ENCODE results near the gene GAREM1.

GAREM1 gene

DNA sequence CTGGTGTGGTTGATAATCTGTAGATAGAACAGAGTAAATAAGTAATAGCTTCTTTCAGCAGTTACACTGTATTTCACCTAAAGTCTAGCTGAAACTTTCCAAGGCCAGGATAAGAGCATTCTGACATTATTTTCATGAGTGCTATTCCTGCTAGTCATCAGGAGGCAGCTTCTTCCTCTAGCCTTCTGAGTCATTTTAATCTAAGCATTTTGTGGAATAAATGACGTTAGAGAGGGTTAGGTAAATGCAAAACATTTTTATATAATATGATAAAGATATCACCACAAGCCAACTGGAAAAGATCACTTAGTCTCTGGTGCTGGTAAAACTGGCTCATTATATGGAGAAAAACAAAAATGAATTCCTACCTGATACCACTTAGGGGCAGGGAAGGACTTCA lies 142.3 kb downstream of the GAREM1 start:
- DNase-seq (ENCODE audit: low read depth in 2 of 2) = no peak

- DNase-seq (ENCODE audit: low read depth in 2 of 2) = no peak
Observed at GRCh38 chr18:32326450-32327308, 144.0 kb downstream of the GAREM1 start.

DNA sequence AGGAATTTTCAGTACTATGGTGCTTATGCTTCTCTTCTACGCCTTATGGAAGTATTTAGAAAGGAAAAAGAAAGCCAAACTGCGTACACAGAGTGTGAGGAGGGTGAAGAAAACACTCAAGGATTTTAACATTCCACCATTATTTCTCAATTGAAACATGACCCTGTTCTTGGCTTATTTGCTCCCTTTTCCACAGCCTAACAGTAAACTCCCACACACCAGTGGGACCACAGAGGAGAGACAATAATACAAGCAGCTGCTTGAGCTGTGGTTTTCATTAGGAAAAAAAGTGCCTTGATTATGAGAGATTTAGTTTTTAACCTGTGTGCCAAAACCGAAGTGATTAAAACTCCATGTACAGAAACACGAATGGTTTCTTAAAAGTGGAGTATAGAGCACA lies 146.5 kb downstream of the GAREM1 start:
- no peak for DNase-seq (ENCODE audit: low read depth in 2 of 2)

- no peak for DNase-seq (ENCODE audit: low read depth in 2 of 2)
Observed at GRCh38 chr18:32321826-32322225, 148.9 kb downstream of the GAREM1 start.

GRCh38 chr18:32319084-32319483 lies 151.6 kb downstream of the GAREM1 start:
- DNase-seq (ENCODE audit: low read depth in 2 of 2) = no peak

DNA sequence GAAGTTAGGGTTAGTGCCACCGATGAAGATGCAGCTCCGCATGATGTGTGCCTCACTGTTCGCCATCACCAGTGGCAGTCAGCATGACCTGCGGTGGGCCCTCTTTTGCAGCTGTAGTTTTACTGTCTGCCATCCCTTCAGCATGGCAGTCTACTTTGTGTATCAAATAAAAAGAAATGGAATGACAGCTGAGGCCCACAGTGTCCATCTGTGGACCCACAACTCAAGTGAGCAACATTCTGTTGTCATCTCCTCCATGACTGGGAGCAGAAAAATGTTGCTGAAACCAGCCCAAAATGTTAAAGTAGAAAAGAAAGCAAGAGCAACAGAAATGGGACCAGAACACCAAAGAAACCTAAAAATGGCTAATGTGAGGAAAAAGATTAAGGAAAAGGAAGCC lies 152.1 kb downstream of the GAREM1 start:
- DNase-seq (ENCODE audit: low read depth in 2 of 2) = no peak

DNA sequence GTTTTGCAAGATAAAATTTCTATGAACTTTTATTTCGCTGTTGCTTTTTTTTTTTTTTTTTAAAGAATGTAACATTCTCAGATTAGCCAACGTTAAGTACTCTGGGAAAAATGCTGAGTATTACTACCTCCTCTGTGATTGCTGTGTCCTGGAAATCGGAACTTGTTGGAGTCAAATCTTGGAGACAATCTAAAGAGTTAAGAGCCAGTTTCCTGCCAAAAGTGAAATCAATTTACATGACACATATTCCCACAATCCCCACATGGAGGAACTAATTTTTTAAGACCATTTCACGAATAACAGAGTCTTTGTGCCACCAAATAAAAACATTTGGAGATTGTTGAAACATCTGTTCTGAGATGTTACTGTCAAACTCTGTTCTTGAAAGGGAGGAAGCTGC lies 153.0 kb downstream of the GAREM1 start:
- DNase-seq (ENCODE audit: low read depth in 2 of 2) = no peak

GRCh38 chr18:32315881-32316280 lies 154.8 kb downstream of the GAREM1 start:
- no peak for DNase-seq (ENCODE audit: low read depth in 2 of 2)

- no peak for DNase-seq (ENCODE audit: low read depth in 2 of 2)
Observed at GRCh38 chr18:32310774-32311173, 159.9 kb downstream of the GAREM1 start.

- DNase-seq (ENCODE audit: low read depth in 2 of 2) = no peak
Observed at GRCh38 chr18:32310101-32310500, 160.6 kb downstream of the GAREM1 start.

DNA sequence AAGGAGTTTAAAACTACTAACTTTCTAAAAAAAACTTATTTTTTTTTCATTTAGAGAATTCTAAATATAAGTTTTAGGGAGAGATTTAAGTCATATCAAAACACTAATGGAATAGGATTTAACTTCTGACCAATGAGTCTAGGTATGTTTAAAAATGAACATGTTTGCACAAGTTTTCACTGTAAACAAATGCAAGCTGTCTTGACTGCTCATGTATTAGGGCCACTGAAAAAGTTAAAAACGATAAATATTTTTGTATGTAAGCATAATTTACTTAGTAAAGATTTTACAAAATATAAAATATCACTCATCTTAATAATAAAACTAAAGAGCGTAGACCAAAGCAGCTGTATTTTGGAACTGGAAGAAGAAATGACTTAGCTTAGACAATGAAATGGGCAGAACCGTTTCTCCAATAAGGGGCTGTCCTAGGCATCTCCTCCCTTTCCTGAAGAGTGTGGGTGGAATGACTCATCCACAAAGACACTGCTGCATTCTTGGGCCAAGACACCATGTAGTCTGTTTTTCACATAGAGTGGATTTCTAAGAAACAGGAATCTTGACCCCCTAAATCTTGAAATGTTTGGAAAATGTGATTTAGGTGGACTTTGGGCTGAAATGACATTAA lies 162.1 kb downstream of the GAREM1 start:
- no peak for DNase-seq (ENCODE audit: low read depth in 2 of 2)

DNA sequence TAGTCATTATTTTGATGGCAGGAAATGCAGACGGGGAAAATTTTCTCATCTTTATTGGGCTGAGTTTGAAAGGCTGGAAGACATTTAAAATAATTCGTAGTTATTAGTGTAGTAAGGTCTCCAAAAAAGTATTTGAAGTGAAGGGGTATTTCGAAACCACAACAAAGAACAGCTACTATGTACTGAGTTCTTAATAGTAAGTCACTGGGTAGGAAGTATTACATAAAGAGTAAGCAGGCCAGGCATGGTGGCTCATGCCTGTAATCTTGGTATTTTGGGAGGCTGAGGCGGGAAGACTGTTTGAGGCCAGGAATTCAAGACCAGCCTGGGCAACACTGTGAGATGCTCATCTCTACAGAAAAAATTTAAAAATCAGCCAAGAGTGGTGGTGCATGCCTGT lies 167.3 kb downstream of the GAREM1 start:
- DNase-seq (ENCODE audit: low read depth in 2 of 2) = no peak

- no peak for DNase-seq (ENCODE audit: low read depth in 2 of 2)
Observed at GRCh38 chr18:32302806-32303205, 167.9 kb downstream of the GAREM1 start.

DNA sequence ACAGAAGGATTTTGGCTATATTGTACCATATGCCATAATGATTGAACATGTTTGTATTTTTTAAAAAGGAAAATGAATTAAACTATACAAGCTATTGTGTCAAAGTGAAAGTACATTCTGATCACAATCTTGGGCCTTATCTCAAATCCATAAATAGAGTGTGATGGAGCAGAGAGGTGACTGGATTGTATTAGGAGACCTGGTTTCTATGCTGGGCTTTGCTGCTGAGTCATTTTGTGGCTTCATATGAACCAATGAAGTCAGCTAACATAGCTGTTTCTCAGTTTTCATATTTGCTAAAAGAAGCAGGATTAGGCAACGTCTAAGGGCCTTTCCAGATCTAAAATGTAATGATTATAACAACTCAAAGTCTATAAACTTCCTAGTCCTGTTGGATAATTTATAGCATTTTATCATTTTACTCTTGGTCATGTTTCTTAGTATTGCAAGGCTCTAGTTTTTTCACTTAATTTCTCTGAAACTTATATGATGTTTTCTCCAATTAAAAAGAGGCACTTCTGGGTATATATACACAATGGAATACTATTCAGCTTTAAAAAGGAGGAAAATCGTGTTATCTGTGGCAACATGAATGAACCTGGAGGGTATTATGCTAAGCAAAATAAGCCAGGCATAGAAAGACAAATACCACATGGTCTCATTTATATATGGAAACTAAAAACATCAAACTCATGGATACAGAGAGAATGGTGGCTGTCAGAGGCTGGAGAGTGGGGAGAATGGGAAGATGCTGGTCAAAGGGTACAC lies 168.5 kb downstream of the GAREM1 start:
- DNase-seq (ENCODE audit: low read depth in 2 of 2) = no peak

GRCh38 chr18:32301361-32301760 lies 169.3 kb downstream of the GAREM1 start:
- DNase-seq (ENCODE audit: low read depth in 2 of 2) = no peak

GRCh38 chr18:32300914-32301313 lies 169.8 kb downstream of the GAREM1 start:
- no peak for DNase-seq (ENCODE audit: low read depth in 2 of 2)

- no peak for DNase-seq (ENCODE audit: low read depth in 2 of 2)
Observed at GRCh38 chr18:32299484-32299883, 171.2 kb downstream of the GAREM1 start.

GRCh38 chr18:32298171-32298667 lies 172.5 kb downstream of the GAREM1 start:
- no peak for DNase-seq (ENCODE audit: low read depth in 2 of 2)

DNA sequence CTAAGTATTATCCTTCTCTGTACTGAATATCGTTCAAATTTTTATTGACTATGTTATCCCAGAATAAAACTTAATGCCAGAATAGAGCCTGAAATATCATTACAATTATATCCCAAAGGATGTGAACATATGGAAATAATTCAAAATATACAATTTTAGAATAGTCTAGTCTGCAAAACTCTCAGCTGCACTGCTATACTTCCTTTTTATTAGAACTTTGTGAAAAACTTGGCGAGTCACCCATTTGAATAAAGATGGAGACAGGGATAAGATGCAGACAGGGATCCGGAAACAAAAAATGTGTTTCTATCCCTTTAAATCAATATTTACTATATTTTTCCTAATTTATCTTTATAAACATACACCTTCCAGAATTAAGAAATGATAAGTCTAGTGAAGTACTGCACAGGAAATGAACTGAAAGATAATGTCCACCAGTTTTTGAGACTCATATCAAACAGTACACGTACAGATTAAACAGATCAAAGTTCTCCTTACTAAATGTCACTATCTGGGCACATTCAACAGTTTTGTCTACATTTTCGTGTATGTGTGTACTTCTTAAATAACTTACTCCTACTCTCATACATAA lies 173.0 kb downstream of the GAREM1 start:
- no peak for DNase-seq (ENCODE audit: low read depth in 2 of 2)

DNA sequence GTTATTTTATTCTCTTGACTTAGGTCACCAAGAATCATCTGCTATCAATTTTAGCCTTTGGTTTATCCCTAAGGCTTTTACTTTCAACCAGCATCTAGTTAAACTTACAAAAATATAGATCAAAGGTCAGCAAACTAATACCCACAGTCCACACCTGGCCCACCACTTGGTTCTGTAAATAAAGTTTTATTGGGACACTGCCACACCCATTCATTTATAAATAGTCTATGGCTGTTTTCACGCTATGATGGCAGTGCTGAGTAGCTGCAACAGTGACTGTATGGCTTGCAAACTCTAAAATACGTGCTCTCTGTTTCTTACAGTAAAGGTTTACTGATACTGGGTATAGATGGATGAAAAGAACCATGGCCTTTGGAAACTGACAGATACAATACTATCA lies 173.8 kb downstream of the GAREM1 start:
- no peak for DNase-seq (ENCODE audit: low read depth in 2 of 2)

DNA sequence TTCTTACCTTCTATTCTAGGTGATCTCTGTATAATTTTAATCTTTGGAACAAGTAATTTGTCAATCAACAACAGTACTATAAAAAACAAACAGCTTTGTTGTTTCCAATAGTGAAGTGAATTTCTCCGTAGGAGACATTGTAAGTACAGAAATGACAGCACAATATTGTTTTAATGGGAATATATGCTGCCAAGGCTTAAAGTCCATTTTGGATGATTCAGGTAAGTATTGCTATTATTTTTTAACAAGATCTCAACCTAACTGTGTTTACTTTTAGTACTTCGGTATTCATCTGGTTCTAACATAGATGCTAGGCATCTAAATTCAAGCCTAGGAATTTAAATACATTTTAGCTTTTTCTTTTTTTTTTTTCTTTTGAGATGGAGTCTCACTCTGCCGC lies 175.1 kb downstream of the GAREM1 start:
- no peak for DNase-seq (ENCODE audit: low read depth in 2 of 2)

DNA sequence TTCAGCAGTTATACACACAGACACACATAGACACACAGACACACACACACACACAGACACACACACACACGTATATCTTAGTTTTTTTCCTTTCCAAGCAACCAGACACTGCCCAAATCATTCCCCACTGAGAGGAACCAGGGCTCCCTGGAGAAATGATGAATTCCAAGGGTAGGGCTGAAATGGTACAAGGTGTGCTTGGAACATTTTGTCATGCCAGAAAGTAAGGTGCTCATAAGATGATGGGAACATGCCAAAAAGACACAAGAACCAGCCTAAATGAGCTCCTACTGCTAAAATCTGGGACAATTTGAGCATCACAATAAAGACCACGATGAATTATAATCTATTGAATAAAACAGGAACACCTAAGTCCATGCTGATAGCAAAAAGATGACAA lies 177.6 kb downstream of the GAREM1 start:
- DNase-seq (ENCODE audit: low read depth in 2 of 2) = no peak

Measured in stimulated activated CD8-positive, alpha-beta memory T cell treated with anti-CD3 and anti-CD28 coated beads, Interleukin-2, amount 100 ng/mL, for 48 hours (primary cell).